Prostate gland (tissue), 2 donors: ENCODE results near the gene CDK5RAP2.

ENCODE experiments used
- POLR2A ChIP-seq: fragments of 450-650 bp; IDR thresholded peaks from one replicate; pipeline ENCODE4 v1.6.1; 2016; ENCODE audit warnings: antibody characterized with exemption, mild to moderate bottlenecking
- TF ChIP-seq, protein P1 (sequence below), 4 experiments: fragments of 200-600 bp in 2 of 4; fragments of 450-650 bp in 2 of 4; sonication (generic) in 2 of 4; IDR thresholded peaks; 1 replicate in 3 of 4; 2 replicates in 1 of 4; pipeline ENCODE4 v1.5.1; 2016 to 2019; ENCODE audit warnings: antibody characterized with exemption in 4 of 4, mild to moderate bottlenecking in 2 of 4, moderate library complexity in 2 of 4

DNA sequence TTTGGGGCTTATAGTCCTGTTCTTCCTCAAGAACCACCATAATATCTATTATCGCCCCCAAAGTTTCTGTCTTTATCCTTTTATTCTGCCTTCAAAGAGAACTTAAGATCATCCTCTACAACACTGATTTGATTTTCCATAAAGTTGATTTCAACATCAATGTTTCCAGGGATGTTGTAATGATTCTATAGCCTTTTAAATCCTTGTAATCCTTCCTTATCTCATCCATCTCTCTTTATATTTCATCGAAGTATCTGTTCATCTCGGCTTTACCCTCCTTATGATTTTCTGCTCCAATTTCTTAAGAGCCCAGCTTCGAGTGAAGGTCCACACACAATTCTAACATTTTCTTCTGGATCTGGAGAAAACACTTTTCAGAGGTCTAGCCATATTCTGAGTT is 218.4 kb downstream of the CDK5RAP2 start:
- TF ChIP-seq, protein P1, sequence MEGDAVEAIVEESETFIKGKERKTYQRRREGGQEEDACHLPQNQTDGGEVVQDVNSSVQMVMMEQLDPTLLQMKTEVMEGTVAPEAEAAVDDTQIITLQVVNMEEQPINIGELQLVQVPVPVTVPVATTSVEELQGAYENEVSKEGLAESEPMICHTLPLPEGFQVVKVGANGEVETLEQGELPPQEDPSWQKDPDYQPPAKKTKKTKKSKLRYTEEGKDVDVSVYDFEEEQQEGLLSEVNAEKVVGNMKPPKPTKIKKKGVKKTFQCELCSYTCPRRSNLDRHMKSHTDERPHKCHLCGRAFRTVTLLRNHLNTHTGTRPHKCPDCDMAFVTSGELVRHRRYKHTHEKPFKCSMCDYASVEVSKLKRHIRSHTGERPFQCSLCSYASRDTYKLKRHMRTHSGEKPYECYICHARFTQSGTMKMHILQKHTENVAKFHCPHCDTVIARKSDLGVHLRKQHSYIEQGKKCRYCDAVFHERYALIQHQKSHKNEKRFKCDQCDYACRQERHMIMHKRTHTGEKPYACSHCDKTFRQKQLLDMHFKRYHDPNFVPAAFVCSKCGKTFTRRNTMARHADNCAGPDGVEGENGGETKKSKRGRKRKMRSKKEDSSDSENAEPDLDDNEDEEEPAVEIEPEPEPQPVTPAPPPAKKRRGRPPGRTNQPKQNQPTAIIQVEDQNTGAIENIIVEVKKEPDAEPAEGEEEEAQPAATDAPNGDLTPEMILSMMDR (IDR thresholded peaks at IDR 0.05): no peak
- no peak for TF ChIP-seq POLR2A
